ENCODE measurements around the gene GRHPR. TPM values are rescaled to one million over a fixed set of nuclear protein-coding genes. Genes with fewer than 3 reads are reported as not detected.

The GRHPR gene
- total RNA-seq, 1 experiment from 2014 or later = 71.3 TPM

DNA sequence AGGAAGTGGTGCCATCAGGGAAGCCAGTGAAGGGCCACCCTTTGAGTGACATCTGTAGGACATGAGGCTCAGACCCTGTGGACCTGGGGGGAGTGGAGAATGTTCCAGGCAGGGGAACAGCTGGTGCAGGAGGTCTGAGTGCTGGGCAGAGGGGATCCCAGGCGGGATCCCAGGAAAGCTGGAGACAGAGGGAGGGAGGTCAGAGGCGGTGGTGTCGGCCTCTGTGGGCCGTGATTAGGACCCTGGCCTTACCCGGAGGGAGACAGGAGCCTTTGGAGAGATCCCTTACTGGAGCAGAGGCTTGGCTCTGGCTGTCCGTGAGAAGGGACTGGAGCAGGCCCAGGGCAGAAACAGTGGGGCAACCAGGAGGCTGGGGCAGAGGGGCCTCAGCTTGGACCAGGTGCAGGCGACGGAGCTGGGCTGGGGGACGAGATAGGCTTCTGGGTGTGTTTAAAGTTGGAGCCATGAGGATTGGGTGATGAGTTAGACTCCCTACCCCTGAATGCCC is 12.1 kb upstream of the GRHPR start:
- Histone ChIP-seq H3K27ac (no peak overlapping the region), H3K4me3 (no peak overlapping the region), H3K36me3 (no peaks in the 10 kb centered on the region), H3K4me1 (peaks cover 16% of the 10 kb centered on the region), H3K9me3 (replicated peaks) (no peaks in the 10 kb centered on the region), H3K27me3 (no peaks in the 10 kb centered on the region)
- no peak for DNase-seq

DNA sequence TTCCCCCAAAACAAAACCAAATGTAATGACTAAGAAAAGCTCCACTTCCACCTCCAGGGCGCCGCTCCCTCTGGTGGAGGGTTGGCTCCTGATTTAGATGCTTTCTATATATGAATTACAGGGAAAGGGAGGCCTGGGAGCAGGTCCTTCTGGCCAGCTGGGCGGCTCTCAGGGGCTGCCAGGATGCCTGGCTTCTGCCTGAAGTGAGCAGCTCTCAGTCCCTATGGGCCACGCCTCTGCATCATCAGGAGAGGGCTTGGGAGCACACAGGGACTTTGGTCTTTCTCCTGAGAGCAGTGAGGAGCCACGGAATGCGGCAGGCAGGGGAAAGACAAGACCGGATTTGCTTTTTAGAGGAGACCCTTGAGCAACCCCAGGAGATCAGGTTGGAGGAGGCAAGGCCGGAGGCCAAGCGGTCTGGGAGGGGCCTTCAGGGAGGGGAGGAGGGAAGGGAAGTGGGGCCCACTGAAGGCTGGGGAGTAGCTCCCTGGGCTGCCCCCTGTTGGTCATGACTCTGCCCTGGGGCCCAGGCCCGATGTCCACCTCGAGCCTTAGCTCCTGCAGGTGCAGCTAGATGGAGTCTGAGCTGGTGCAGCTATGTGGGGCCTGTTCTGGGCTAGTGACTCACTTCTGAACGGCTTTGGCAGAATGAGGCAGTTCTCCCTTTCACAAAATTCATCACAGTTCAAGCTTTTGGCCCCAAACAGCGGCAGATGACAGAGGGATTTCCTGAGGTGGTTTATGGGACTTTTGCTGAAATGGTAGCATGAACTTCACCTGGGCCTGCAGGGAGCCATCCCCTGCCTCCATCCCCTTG is 11.3 kb upstream of the GRHPR start:
- Histone ChIP-seq H3K27ac (no peak overlapping the region), H3K27me3 (no peaks in the 10 kb centered on the region), H3K4me3 (no peak overlapping the region), H3K36me3 (no peaks in the 10 kb centered on the region), H3K4me1 (peaks cover 16% of the 10 kb centered on the region), H3K9me3 (replicated peaks) (no peaks in the 10 kb centered on the region)
- no peak for DNase-seq

DNA sequence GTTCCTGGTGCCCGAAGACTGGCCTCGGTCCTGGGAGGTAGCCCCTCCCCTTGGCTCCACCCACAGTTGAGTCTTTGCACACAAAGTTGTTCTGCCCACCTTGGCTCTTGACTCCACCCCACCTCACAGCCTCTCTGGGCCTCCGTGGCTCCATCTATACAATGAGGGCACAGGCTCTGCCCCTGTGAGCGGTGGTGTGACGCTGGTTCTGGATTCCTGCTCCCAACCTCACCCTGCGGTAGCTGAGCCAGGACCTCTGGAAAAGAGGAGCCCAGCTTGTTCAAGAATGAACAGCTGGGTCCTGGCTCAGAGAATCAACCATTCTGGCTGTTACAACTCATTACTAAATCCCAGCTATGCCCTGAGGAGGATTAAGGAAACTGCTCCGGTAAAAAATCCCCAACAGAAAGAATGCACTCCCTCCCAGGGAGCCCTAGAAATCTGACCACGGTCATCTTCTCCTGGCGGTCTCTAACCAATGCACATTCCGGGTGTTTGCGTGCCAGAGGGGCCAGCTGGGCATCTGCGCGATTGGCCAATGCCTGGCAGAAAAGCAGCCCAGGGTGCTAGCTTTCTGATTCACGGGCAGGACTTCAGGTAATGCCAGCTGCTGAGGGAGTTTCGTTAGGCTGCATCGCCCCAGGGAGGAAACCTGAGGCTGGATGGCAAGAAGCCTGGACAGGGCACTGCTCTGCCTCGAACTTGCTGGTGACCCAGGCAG is 9.9 kb upstream of the GRHPR start:
- H3K36me3 ChIP-seq = no peaks in the 10 kb centered on the region
- peak overlapping the region; percentile 49 for H3K27ac ChIP-seq
- peaks cover 16% of the 10 kb centered on the region for H3K4me1 ChIP-seq
- H3K9me3 ChIP-seq (replicated peaks) = no peaks in the 10 kb centered on the region
- peak; percentile 75 to 82 for DNase-seq
- no peaks in the 10 kb centered on the region for H3K27me3 ChIP-seq
- peak overlapping the region; percentile 38 for H3K4me3 ChIP-seq

DNA sequence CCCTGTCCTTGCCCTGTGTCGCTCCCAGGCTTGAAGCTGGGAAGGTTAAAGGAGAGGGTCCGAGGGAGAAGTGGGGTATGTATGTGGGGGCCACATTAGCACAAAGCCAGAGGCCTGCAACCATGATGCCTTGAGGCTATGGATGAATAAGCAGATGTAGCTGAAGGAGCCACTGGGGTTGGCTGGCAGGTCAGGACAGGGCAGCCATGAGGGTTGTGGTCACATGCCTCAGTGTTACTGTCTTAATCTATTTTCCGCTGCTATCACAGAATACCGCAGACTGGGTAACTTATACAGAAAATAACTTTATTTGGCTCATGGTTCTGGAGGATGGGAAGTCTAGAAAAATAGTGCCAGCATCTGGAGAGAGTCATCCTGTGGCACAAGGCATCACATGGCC is 9.2 kb upstream of the GRHPR start:
- no peaks in the 10 kb centered on the region for H3K27me3 ChIP-seq
- H3K9me3 ChIP-seq (replicated peaks) = no peaks in the 10 kb centered on the region
- DNase-seq = peak; percentile 47 to 51
- H3K27ac ChIP-seq = peak overlapping the region; percentile 49
- peak overlapping the region; percentile 38 for H3K4me3 ChIP-seq
- H3K4me1 ChIP-seq = peaks cover 16% of the 10 kb centered on the region
- H3K36me3 ChIP-seq = no peaks in the 10 kb centered on the region

DNA sequence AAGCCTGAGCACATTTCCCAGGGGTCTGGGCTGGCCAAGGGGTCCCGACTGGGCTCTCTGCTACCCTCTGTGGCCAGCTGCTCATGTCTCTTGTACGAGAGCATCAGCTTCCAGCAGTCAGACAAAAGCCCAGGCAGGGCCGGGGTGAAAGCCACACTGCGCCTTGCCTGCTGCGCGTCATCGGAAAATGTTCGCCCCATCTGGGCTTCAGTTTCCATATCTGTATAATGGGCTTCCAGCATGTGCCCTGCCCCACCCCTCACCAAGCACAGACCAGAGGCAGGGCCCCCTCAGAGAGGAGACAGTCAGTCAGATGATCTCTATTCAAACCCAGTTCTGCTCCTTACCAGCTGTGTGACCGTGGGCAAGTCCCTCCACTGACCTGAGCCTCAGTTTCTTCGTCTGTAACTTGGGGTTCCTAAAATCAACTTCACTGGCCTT is 8.0 kb upstream of the GRHPR start:
- Histone ChIP-seq H3K4me3 (no peak overlapping the region), H3K27me3 (no peaks in the 10 kb centered on the region), H3K4me1 (peaks cover 16% of the 10 kb centered on the region), H3K36me3 (no peaks in the 10 kb centered on the region), H3K27ac (no peak overlapping the region; the same call in 1 of the 2 replicates), H3K9me3 (replicated peaks) (no peaks in the 10 kb centered on the region)
- DNase-seq = no peak

DNA sequence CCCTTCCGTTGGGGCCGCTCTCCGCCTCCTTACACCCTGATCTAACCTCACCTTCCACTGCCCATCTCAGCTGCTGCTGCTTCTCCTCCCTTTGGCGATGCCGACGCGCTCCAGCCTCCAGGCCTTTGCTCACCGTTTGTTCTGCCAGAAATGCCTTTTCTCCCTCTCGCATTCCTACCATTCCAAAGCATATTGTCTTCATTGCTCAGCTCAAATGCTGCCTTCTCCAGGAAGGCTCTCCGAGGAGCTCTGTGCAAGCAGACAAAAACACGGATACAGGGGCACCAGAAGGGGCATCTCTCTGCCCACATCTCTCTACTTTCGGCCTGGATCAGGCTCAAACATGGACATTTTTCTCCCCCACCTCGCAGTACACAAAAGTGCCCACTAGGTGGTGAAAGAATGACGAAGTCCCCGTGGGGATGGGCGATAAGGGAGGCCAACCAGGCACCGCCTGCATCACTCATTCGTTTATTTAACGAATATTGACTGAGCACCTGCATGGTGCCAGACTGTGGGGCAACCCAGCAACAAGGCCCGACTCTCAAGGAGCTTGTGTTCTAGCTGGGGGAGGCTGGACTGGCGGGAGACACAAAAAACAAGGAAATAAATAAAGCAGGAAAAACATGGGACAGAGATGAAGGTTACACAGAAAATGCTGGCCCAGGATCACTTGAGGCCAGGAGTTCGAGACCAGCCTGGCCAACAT is 7.3 kb upstream of the GRHPR start:
- Histone ChIP-seq H3K27ac (peak overlapping the region; percentile 6; the same call in 1 of the 2 replicates), H3K9me3 (replicated peaks) (no peaks in the 10 kb centered on the region), H3K4me3 (peak overlapping the region; percentile 31), H3K36me3 (no peaks in the 10 kb centered on the region), H3K27me3 (no peaks in the 10 kb centered on the region), H3K4me1 (peaks cover 16% of the 10 kb centered on the region)
- peak; percentile 76 to 87 for DNase-seq

DNA sequence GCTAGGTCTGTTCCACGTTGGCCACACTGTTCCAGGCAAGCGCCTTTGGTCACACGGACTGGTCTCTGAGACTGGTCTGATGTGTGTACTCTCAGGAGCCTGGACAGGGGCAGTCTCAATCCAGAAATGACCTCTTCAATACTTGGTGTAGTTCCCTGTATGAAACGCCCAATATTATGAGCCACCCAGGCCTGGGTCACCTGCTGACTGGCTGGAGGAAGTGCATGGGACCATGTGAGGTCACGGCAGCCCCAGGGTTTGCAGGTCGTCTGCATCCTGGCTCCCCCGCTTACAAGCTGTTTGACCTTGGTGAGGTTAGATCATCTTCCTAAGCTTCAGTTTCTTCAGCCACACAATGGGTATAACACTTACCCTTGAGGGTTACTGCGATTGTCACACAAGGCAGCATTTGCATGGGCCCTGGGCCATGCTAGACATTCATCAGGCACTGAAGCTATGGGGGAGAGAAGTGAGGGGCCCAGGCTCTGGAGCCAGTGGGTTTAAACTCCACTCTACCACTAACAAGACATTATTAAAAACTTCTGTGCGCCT is 5.2 kb upstream of the GRHPR start:
- no peaks in the 10 kb centered on the region for H3K36me3 ChIP-seq
- no peak overlapping the region for H3K27ac ChIP-seq
- H3K27me3 ChIP-seq = no peaks in the 10 kb centered on the region
- no peak for DNase-seq
- no peaks in the 10 kb centered on the region for H3K9me3 ChIP-seq (replicated peaks)
- H3K4me1 ChIP-seq = peaks cover 12% of the 10 kb centered on the region
- H3K4me3 ChIP-seq = no peak overlapping the region

DNA sequence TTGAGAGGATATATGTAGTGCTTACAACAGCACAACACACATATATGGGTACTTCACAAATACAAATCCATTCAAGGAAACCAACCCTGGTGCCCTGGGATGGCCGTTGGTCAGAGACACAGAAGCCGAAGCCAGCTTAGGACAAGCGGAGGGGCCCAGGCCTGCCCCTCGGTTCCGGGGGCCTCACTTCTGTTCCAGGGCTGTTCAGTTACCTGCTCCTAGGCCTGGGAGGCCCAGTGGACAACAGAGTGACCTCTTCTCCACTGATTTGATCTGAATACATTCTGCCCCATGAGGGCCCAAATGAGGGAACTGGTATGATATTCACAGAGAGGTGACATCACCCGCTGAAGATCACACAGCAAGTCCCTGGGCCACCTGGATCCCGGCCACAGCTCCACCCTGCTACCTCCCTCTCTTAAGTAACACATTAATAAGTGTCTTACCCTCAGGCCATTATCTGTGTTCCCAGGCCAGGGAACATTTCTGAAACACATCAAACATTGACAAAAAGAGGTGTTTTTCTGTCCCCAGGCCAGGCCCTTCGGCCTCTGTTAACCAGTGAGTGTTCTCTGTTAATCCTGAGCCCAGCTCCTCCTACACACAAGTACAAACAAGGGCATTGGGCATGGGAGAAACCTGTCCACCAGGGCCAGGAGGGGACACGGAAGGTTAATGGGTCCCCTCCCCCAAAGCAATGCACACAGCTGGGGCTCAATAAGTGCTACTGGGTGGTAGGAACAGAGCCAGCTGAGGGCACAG is 4.5 kb upstream of the GRHPR start:
- no peaks in the 10 kb centered on the region for H3K36me3 ChIP-seq
- peaks cover 9% of the 10 kb centered on the region for H3K4me1 ChIP-seq
- H3K27me3 ChIP-seq = no peaks in the 10 kb centered on the region
- no peak overlapping the region for H3K27ac ChIP-seq
- no peak for DNase-seq
- H3K9me3 ChIP-seq (replicated peaks) = no peaks in the 10 kb centered on the region
- H3K4me3 ChIP-seq = no peak overlapping the region

DNA sequence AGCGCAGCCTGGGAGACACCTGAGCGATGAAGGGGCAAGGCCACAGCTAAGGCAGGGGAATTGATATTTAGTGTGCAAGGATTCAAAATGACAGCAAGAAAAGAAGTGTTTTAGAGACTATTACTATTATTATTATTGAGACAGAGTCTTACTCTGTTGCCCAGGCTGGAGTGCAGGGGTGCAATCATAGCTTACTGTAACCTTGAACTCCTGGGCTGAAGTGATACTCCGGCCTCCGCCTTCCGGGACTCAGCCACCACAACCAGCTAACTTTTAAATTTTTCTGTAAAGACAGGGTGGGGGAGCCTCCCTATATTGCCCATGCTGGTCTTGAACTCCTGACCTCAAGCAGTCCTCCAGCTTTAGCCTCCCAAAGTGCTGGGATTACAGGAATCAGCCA is 3.3 kb upstream of the GRHPR start:
- Histone ChIP-seq H3K4me1 (no peaks in the 10 kb centered on the region), H3K9me3 (replicated peaks) (no peaks in the 10 kb centered on the region), H3K27ac (no peak overlapping the region), H3K4me3 (no peak overlapping the region), H3K27me3 (no peaks in the 10 kb centered on the region), H3K36me3 (no peaks in the 10 kb centered on the region)
- DNase-seq = no peak

DNA sequence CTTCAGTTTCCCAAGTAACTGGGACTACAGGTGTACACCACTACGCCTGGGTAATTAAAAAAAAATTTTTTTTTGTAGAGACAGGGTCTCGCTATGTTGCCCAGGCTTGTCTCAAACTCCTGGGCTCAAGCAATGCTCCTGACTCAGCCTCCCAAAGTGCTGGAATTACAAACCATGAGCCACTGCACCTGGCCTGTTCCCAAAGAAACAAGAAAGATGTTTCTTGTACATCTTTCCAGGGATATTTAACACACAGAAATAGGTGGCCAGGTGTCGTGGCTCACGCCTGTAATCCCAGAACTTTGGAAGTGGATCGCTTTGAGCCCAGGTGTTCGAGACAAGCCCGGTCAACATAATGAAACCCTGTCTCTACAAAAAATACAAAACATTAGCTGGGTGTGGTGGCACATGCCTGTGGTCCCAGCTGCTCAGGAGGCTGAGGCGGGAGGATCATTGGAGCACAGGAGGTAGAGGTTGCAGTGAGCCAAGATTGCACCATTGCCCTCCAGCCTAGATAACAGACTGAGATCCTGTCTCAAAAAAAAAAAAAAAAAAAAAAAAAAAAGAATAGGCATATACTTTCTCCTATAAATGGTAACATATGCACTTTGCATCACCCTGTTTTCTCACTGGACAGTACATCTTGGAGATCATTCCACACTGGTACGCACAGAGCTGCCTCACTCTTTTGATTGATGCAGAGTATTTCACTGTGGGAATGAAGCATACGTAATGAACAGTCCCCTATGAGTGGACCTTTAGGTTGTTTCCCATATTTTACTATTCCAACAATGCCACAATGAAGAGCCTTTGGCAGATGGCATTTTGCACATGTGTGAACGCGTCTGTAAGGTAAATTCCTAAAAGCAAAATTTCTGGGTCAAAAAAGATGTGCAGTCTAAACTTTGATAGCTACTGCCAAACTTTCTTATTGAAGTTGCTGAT is 2.0 kb upstream of the GRHPR start:
- Histone ChIP-seq H3K4me3 (no peak overlapping the region), H3K36me3 (no peaks in the 10 kb centered on the region; the same call in 1 of the 2 replicates), H3K9me3 (replicated peaks) (no peaks in the 10 kb centered on the region), H3K27ac (no peak overlapping the region), H3K27me3 (no peaks in the 10 kb centered on the region), H3K4me1 (no peaks in the 10 kb centered on the region)
- DNase-seq = no peak

DNA sequence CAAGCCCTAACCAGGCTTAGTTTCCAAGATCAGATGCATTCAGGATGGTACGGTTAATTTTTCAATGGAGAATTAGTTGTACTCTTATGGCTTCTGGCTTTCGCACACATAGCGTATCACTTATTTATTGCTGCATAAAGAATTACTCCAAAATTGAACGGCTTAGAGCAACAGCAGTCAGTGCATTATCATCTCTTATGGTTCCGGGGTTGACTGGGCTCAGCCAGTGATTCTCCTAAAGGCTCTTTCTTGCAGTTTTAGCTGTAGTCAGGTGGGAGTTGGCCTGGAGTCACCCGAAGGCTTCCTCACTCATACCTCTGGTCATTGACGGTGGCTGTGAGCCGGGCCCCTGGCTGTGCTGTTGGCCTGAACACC is 595 bp upstream of the GRHPR start:
- Histone ChIP-seq H3K27me3 (no peaks in the 10 kb centered on the region), H3K4me1 (no peaks in the 10 kb centered on the region), H3K9me3 (replicated peaks) (no peaks in the 10 kb centered on the region), H3K36me3 (peaks cover 6% of the 10 kb centered on the region), H3K4me3 (peak overlapping the region; percentile 99), H3K27ac (peak overlapping the region; percentile 87)
- DNase-seq = no peak

DNA sequence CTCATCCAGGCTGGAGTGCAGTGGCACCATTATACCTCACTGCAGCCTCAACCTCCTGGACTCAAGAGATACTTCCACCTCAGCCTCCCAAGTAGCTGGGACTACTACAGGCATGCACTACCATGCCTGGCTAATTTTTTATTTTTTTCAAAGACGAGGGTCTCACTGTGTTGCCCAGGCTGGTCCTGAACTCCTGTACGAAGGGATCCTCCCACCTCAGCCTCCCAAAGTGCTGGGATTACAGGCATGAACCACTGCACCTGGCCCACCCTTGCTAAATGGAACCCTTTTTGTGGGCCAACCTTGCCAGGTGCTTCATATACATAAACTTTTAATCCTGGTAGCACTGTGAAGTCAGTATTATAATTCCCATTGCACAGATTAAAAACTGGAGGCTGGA is 1.0 kb downstream of the GRHPR start:
- DNase-seq = no peak
- Histone ChIP-seq H3K36me3 (peaks cover 14% of the 10 kb centered on the region), H3K27ac (no peak overlapping the region), H3K9me3 (replicated peaks) (no peaks in the 10 kb centered on the region), H3K4me1 (no peaks in the 10 kb centered on the region), H3K27me3 (no peaks in the 10 kb centered on the region), H3K4me3 (peak overlapping the region; percentile 99)

DNA sequence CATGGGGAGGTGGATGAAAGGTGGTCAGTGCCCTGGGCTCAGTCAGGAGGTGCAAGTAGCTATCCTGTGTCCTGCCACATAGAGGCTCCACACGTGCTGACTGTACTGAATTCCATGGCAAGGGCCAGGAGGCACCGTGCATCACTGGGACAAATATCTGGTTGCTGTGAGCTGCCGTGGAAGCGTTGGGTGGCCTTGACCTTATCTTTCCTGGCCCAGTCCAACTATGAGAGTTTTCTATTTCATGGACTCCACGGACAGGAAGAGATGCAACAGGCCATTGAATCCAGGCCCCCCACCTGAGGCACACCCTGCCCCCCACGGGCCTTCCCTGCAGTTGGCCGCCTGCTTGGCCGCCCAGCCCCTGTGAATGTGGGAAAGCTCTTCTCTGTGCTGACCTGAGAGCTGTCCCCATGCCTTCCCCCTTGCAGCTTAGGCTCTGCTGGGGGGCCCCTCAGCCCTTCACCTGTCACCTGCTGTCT is 1.7 kb downstream of the GRHPR start:
- Histone ChIP-seq H3K4me3 (no peak overlapping the region), H3K27ac (no peak overlapping the region)

More for the DNA sequence above, 1.7 kb downstream of the GRHPR start:
- Histone ChIP-seq H3K36me3 (peaks cover 19% of the 10 kb centered on the region), H3K4me1 (no peaks in the 10 kb centered on the region), H3K9me3 (replicated peaks) (no peaks in the 10 kb centered on the region), H3K27me3 (no peaks in the 10 kb centered on the region)
- no peak for DNase-seq
